Adrenal gland (tissue), 12 donors: Measurements from ENCODE around the gene NKX2-2. TPM values are rescaled to one million over a fixed set of nuclear protein-coding genes. Genes with fewer than 3 reads are reported as not detected.

Experiments
- DNase-seq, 7 donors: peaks; one replicate each; pipeline ENCODE4 v3.0.0-alpha.2; 2019 to 2020
- H3K27ac ChIP-seq, 5 donors: fragments of 200-600 bp; sonication (generic) in 4 of 5; 1 replicate in 3 of 5; 2 replicates in 2 of 5; pipeline versions ENCODE4 v1.5.1 to v1.8.0; 2016 to 2020; ENCODE audit warnings: mild to moderate bottlenecking in 1 of 5
- H3K27me3 ChIP-seq: fragments of 200-600 bp; 2 replicates; pipeline ENCODE4 v1.8.0; 2021
- H3K36me3 ChIP-seq, 2 donors: fragments of 200-600 bp; replicated peaks in 1 of 2; 1 replicate in 1 of 2; 2 replicates in 1 of 2; pipeline versions ENCODE4 v1.5.1 to v1.8.0; 2018 to 2022
- H3K4me1 ChIP-seq, 2 donors: fragments of 200-600 bp; replicated peaks in 1 of 2; 1 replicate in 1 of 2; 2 replicates in 1 of 2; pipeline versions ENCODE4 v1.5.1 to v1.8.0; 2018 to 2021
- H3K4me3 ChIP-seq, 4 donors: fragments of 200-600 bp; sonication (generic) in 3 of 4; one replicate each; pipeline ENCODE4 v1.5.1; 2016 to 2018
- H3K9me3 ChIP-seq, 3 donors: fragments of 200-600 bp; sonication (generic) in 1 of 3; replicated peaks in 1 of 3; 1 replicate in 2 of 3; 2 replicates in 1 of 3; pipeline versions ENCODE4 v1.5.1 to v1.8.0; 2016 to 2021
- POLR2A ChIP-seq, 2 donors: fragments of 450-650 bp; IDR thresholded peaks; one replicate each; pipeline ENCODE4 v1.6.1; 2017; ENCODE audit warnings: antibody characterized with exemption in 2 of 2, mild to moderate bottlenecking in 2 of 2, moderate library complexity in 1 of 2
- WGBS, 4 donors: extraction: QIAGEN DNeasy Blood & Tissue Kit in 2 of 4; methylation state at CpG; one replicate each; pipeline versions ENCODE4 v1.1.5 to v1.1.7; 2013 to 2017; 5-methylcytosine and 5-hydroxymethylcytosine counted together
- intact Hi-C, 2 donors: fragments of 100-400 bp; cut with DNase I; formaldehyde crosslinking; loops; one replicate each; pipeline versions ENCODE4 v1.14.1 to v1.15.0; 2022 to 2023
- polyA plus RNA-seq, 3 donors: library from polyadenylated mRNA; stranded (reverse); fragments of 200-250 nt in 2 of 3; fragments of 350-450 nt in 1 of 3; fragmentation: Illumina TruSeq in 1 of 3; extraction: RNeasy Lipid Tissue Mini Kit (QIAGEN cat#74804) in 1 of 3; gene quantifications; one replicate each; pipeline ENCODE4 v1.2.3, GENCODE V29; 2013 to 2014
- total RNA-seq, 9 donors: library from RNA; depleted of rRNA in 4 of 9; stranded (reverse); fragments of >200 nt in 4 of 9; fragments of 120-200 nt in 1 of 9; fragmentation: NEBNext Ultra II Directional in 1 of 9; extraction: Animal tissue kit (Norgen Biotek cat#: 25700) in 1 of 9; gene quantifications; one replicate each; pipeline versions ENCODE4 v1.1.0 to v1.2.4, GENCODE V29; 2013 to 2023
- TF ChIP-seq, protein P1 (sequence below), 6 experiments: fragments of 450-650 bp in 4 of 6; fragments of 200-600 bp in 2 of 6; sonication (generic) in 1 of 6; IDR thresholded peaks; 1 replicate in 5 of 6; 2 replicates in 1 of 6; pipeline versions ENCODE4 v1.5.1 to v1.8.0; 2016 to 2021; ENCODE audit warnings: antibody characterized with exemption in 6 of 6, mild to moderate bottlenecking in 2 of 6, moderate library complexity in 1 of 6
- donor health status: healthy with polysubstance abuse.
- donor health status: Bipolar disorder and iron deficiency.
- donor health status: DM: yes; HTN: yes; CAD: no.
- donor health status: DM: no; HTN: no; CAD: no.
- donor health status: DM: no; HTN: no; CAD: no.
- donor health status: DM: yes; HTN: yes; CAD: no.

NKX2-2 gene
- total and polyA plus RNA-seq, 12 donors: not detected

DNA sequence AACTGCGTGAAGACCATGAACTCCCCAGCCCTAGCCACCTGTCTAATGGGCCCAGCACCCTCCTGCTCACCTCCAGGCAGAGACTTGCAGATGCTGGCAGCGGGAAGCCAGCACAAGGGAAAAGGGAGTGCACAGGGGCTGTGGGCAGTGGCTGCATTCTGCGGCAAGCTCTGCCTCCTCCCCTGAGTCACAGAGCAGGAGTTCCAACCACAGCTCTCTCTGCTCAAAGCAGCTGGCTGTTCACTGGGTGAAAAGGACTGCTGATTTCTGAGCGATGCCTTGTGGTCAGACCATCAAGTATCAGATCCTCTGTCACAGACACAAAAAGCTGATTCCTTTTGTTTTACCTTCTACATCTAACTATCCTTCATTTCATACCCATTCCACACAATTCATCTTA is 10.5 kb downstream of the NKX2-2 start:
- Histone ChIP-seq H3K27ac (no peak overlapping the region), H3K4me1 (peaks cover 6 to 13% of the 10 kb centered on the region in 2 donors), H3K36me3 (no peaks in the 10 kb centered on the region), H3K9me3 (no peaks in the 10 kb centered on the region), H3K4me3 (no peak overlapping the region), H3K27me3 (peaks cover 55% of the 10 kb centered on the region)
- no peak for DNase-seq
- intact Hi-C loops: no loop called here
- 77 to 95% (median 80%) methylated on average over 2 to 4 of the region's 4 CpGs for WGBS, 4 donors
- TF ChIP-seq POLR2A (IDR thresholded peaks at IDR 0.05): no peak
- TF ChIP-seq, protein P1, sequence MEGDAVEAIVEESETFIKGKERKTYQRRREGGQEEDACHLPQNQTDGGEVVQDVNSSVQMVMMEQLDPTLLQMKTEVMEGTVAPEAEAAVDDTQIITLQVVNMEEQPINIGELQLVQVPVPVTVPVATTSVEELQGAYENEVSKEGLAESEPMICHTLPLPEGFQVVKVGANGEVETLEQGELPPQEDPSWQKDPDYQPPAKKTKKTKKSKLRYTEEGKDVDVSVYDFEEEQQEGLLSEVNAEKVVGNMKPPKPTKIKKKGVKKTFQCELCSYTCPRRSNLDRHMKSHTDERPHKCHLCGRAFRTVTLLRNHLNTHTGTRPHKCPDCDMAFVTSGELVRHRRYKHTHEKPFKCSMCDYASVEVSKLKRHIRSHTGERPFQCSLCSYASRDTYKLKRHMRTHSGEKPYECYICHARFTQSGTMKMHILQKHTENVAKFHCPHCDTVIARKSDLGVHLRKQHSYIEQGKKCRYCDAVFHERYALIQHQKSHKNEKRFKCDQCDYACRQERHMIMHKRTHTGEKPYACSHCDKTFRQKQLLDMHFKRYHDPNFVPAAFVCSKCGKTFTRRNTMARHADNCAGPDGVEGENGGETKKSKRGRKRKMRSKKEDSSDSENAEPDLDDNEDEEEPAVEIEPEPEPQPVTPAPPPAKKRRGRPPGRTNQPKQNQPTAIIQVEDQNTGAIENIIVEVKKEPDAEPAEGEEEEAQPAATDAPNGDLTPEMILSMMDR (IDR thresholded peaks at IDR 0.05): no peak

DNA sequence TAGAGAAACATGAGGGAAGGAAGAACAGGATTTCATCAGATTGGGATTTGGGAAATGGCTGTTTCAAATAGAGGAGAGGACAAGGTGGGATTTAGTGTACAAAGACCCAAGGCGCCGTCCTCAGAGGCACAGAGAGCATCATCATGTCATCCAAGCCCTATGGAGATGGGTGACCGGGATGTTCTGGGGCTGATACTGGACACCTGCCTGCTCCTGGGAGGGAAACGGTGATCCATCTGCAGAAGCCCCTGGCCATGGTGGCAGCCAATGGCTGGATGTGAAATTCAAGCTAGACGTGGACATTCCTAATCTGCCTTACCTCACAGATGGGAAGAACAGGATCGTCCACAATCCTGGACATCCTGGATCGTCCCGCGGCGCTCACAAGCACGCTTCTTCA is 12.7 kb downstream of the NKX2-2 start:
- DNase-seq: no peak
- intact Hi-C loops: loop anchor here in 1 of 2 donors (2.0 kb wide), 1 partner anchor 262 kb away; no protein-coding TSS in a partner anchor
- H3K4me3 ChIP-seq: no peak overlapping the region
- whole genome bisulfite sequencing, 4 donors: 80 to 89% (median 85%) methylated on average over 11 of the region's 11 CpGs
- H3K27ac ChIP-seq: no peak overlapping the region
- H3K9me3 ChIP-seq: no peaks in the 10 kb centered on the region
- H3K27me3 ChIP-seq: peaks cover 37% of the 10 kb centered on the region
- peaks cover 6 to 11% of the 10 kb centered on the region in 2 donors for H3K4me1 ChIP-seq
- TF ChIP-seq, protein P1 (IDR thresholded peaks at IDR 0.05): no peak
- TF ChIP-seq POLR2A (IDR thresholded peaks at IDR 0.05): no peak
- no peaks in the 10 kb centered on the region for H3K36me3 ChIP-seq

DNA sequence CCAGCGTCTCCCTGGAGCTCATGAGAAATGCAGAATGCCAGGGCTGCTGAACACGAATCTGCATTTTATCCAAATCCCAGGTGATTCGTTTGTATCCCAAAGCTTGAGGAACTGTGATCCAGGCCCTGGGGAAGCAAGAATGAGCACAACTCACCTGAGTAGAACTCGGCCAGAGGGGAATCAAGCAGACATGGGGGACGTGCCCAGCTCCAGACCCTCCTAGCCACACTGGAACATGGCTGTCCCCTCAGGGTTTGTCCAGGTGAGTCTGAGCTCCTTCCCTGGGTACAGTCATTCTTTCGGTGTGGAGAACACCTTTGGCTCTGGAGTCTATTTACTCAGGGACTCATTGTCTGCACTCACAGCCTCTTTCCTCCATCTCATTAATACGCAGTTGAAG is 13.3 kb downstream of the NKX2-2 start:
- H3K36me3 ChIP-seq: no peaks in the 10 kb centered on the region
- intact Hi-C loops: loop anchor here in 1 of 2 donors (2.0 kb wide), 1 partner anchor 262 kb away; no protein-coding TSS in a partner anchor

DNA sequence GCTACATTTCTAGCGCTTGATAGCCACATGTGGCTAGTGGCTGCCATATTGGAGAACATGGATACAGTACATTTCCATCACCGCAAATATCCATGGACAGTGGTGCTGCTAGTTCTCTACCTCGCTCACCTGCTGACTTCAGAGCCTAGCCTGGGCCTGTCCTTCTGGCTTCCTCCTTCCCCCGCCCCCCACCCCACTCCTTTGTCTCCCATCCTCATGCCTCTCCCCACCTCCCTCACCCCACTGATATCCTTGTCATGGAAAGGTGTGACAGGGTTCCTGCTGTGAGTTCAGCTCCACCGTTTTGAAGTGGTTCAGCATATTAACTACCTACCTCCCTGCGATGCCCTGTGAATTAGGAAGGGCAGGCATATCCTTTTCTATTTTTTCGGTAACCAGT is 14.2 kb downstream of the NKX2-2 start:
- Histone ChIP-seq H3K36me3 (no peaks in the 10 kb centered on the region), H3K27ac (no peak overlapping the region), H3K27me3 (peaks cover 24% of the 10 kb centered on the region), H3K4me1 (no peaks in the 10 kb centered on the region), H3K9me3 (no peaks in the 10 kb centered on the region), H3K4me3 (no peak overlapping the region)
- DNase-seq: no peak
- WGBS, 4 donors: 69 to 74% (median 73%) methylated on average over 7 of the region's 7 CpGs
- intact Hi-C loops: loop anchor here in 1 of 2 donors (2.0 kb wide), 1 partner anchor 261 kb away; no protein-coding TSS in a partner anchor
- TF ChIP-seq, protein P1 (IDR thresholded peaks at IDR 0.05): no peak
- no peak for TF ChIP-seq POLR2A (IDR thresholded peaks at IDR 0.05)

More for the DNA sequence above, 13.3 kb downstream of the NKX2-2 start:
- no peak for DNase-seq
- Histone ChIP-seq H3K9me3 (no peaks in the 10 kb centered on the region), H3K27me3 (peaks cover 32% of the 10 kb centered on the region), H3K4me3 (no peak overlapping the region), H3K27ac (no peak overlapping the region), H3K4me1 (peaks cover under 1 to 5% of the 10 kb centered on the region in 2 donors)
- no peak for TF ChIP-seq POLR2A (IDR thresholded peaks at IDR 0.05)
- TF ChIP-seq, protein P1 (IDR thresholded peaks at IDR 0.05): no peak
- 69 to 77% (median 70%) methylated on average over 6 to 7 of the region's 7 CpGs for WGBS, 4 donors
